Panc1 (cell line): ENCODE results near the gene PPM1F.

Source experiments
- POLR2AphosphoS5 ChIP-seq: IDR thresholded peaks from 2 replicates; pipeline ENCODE4 v1.6.1; 2012; ENCODE audit warnings: mild to moderate bottlenecking, low read depth, low read length, moderate library complexity
- TF ChIP-seq, protein P1 (sequence below): fragments of 450-650 bp; IDR thresholded peaks from 2 replicates; pipeline ENCODE4 v1.5.1; 2017; ENCODE audit warnings: mild to moderate bottlenecking
- TF ChIP-seq, protein P2 (sequence below), 2 experiments: IDR thresholded peaks; 2 replicates each; pipeline ENCODE4 v1.6.1; 2011 to 2012; ENCODE audit warnings: low read depth in 2 of 2, control low read depth in 1 of 2, low read length in 1 of 2, mild to moderate bottlenecking in 1 of 2, moderate library complexity in 1 of 2; ENCODE audit not compliant: insufficient read depth in 1 of 2

DNA sequence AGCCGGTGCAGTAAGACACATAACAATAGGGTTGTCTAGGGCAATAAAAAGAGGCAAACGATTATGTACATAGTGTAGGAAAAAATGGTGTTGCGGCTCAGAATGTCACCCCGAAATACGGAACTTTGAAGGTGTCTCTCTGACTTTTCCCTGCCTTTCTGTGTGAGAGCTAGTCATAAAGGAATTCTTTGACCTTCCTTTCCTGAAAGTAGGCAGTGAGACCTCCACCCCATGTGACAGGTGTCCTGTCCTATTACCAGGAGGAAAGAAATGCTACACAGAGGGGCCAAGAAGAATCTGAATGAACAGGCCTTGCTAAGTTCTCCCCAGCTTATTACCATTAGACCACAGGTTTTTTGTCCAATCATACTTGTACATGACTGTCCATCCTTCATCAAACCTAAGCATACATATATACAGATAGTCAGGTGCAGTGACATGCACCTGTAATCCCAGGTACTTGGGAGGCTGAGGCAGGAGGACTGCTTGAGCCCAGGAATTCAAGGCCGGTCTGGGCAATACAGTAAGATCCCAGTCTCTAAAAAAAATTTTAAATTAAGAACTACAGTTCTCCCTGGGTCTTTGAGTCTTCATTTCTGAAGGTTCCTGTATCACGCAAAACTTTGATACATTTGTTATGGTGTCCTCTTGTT, 46.1 kb upstream of the PPM1F start:
- TF ChIP-seq POLR2AphosphoS5: no peak
- TF ChIP-seq, protein P1, sequence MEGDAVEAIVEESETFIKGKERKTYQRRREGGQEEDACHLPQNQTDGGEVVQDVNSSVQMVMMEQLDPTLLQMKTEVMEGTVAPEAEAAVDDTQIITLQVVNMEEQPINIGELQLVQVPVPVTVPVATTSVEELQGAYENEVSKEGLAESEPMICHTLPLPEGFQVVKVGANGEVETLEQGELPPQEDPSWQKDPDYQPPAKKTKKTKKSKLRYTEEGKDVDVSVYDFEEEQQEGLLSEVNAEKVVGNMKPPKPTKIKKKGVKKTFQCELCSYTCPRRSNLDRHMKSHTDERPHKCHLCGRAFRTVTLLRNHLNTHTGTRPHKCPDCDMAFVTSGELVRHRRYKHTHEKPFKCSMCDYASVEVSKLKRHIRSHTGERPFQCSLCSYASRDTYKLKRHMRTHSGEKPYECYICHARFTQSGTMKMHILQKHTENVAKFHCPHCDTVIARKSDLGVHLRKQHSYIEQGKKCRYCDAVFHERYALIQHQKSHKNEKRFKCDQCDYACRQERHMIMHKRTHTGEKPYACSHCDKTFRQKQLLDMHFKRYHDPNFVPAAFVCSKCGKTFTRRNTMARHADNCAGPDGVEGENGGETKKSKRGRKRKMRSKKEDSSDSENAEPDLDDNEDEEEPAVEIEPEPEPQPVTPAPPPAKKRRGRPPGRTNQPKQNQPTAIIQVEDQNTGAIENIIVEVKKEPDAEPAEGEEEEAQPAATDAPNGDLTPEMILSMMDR: no peak
- TF ChIP-seq, protein P2, sequence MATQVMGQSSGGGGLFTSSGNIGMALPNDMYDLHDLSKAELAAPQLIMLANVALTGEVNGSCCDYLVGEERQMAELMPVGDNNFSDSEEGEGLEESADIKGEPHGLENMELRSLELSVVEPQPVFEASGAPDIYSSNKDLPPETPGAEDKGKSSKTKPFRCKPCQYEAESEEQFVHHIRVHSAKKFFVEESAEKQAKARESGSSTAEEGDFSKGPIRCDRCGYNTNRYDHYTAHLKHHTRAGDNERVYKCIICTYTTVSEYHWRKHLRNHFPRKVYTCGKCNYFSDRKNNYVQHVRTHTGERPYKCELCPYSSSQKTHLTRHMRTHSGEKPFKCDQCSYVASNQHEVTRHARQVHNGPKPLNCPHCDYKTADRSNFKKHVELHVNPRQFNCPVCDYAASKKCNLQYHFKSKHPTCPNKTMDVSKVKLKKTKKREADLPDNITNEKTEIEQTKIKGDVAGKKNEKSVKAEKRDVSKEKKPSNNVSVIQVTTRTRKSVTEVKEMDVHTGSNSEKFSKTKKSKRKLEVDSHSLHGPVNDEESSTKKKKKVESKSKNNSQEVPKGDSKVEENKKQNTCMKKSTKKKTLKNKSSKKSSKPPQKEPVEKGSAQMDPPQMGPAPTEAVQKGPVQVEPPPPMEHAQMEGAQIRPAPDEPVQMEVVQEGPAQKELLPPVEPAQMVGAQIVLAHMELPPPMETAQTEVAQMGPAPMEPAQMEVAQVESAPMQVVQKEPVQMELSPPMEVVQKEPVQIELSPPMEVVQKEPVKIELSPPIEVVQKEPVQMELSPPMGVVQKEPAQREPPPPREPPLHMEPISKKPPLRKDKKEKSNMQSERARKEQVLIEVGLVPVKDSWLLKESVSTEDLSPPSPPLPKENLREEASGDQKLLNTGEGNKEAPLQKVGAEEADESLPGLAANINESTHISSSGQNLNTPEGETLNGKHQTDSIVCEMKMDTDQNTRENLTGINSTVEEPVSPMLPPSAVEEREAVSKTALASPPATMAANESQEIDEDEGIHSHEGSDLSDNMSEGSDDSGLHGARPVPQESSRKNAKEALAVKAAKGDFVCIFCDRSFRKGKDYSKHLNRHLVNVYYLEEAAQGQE (IDR thresholded peaks at IDR 0.05; ENCODE audit: insufficient read depth in 1 of 2, low read depth in 2 of 2, low read length in 1 of 2): no peak
